ENCODE measurements around the gene PDE5A.
"Not testable (repeated sequence)": the region's sequence is repeated elsewhere in the genome, so short reads cannot be mapped to it uniquely, and the experiment has no call there.

The PDE5A gene

DNA sequence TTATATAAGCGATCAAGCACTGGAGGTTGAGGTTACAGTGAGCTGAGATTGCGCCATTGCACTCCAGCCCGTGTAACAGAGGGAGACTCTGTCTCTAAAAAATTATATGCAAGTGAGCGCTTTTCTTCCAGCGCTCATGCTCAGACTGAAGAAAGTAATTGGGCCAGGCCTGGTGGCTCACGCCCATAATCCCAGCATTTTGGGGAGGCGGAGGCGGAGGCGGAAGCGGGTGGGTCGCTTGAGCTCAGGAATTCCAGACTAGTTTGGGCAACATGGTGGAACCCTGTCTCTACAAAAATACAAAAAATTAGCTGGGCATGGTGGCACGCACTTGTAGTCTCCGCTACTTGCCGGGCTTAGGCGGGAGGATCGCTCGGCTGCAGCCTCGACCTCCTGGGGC is 172.9 kb downstream of the PDE5A start:
- not testable (repeated sequence) for DNase-seq

- DNase-seq, result peak; percentile 98
Observed at GRCh38 chr4:119454491-119455270, 173.9 kb downstream of the PDE5A start.

DNA sequence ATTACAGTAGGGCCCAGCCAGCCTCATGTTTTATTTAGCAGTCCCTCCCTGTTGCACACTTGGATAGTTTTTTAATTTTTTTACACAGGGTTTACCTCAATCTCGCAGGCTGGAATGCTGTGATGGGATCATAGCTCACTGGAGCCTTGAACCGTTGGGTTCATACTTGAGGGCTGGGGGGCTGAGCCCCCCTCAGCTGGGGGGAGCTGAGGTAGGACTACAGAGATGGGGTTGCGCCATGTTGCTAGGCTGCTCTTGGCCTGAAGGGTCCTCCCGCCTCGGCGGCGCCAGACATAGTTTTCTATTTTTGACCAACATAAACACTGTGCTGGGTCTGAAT is 174.5 kb downstream of the PDE5A start:
- DNase-seq, result not testable (repeated sequence)

DNA sequence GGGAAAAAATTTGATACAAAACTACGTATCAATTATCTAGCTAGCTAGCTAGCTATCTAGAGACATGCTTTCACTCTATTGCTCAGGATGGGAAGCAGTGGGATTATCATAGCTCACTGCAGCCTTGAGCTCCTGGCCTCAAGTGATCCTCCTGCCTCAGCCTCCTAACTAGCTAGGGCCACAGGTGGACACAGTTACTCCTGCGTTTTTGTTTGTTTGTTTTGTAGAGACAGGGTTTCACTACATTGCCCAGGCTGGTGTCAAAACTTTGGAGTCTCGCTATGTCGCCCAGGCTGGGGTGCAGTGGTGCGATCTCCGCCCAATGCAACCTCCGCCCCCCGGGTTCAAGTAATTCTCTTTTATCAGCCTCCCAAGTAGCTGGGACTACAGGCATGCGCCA is 175.3 kb downstream of the PDE5A start:
- DNase-seq, result not testable (repeated sequence)

DNA sequence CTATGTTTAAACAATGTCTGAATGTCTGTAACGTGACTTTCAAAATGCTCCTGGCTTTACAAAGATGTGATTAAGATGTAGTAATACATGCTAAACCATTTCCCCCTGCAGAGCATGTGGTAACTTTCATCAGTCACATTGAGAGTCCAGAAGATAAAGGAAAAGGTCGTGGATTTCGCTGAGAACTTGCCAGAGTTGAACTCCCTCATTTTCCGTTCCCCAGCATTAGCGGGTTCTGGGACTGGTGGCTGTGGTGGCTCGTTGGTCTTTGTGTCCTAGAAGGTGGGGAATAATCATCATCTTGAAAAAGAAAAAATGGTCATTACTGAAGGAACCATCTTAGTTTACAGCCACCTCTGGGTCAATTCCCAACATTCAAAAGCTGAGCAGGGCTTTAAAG is 178.8 kb downstream of the PDE5A start:
- not testable (repeated sequence) for DNase-seq

Data from stimulated activated CD4-positive, alpha-beta T cell treated with anti-CD3 and anti-CD28 coated beads, Interleukin-12 subunit alpha, Interleukin-12 subunit beta, amount 100 ng/mL, for 4 hours (primary cell).